Stimulated activated CD8-positive, alpha-beta memory T cell treated with anti-CD3 and anti-CD28 coated beads, Interleukin-7, amount 100 ng/mL, for 48 hours (primary cell): ENCODE data around the gene TRIM69.
"Not testable (repeated sequence)": the region's sequence is repeated elsewhere in the genome, so short reads cannot be mapped to it uniquely, and the experiment has no call there.

Experiments used
- DNase-seq, 2 donors: peaks; one replicate each; pipeline ENCODE4 v3.0.0-alpha.2; 2020; ENCODE audit warnings: low read depth in 1 of 2; ENCODE audit errors: extremely low read depth in 1 of 2

Gene TRIM69, protein sequence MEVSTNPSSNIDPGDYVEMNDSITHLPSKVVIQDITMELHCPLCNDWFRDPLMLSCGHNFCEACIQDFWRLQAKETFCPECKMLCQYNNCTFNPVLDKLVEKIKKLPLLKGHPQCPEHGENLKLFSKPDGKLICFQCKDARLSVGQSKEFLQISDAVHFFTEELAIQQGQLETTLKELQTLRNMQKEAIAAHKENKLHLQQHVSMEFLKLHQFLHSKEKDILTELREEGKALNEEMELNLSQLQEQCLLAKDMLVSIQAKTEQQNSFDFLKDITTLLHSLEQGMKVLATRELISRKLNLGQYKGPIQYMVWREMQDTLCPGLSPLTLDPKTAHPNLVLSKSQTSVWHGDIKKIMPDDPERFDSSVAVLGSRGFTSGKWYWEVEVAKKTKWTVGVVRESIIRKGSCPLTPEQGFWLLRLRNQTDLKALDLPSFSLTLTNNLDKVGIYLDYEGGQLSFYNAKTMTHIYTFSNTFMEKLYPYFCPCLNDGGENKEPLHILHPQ

GRCh38 chr15:44736181-44736765, at the start of gene TRIM69:
TSS of gene TRIM69 (plus strand) at chr15:44736528. CDS start at chr15:44736705, 177 bp downstream.
- no peak for DNase-seq

GRCh38 chr15:44689318-44689717, 47.0 kb upstream of the TRIM69 start:
- DNase-seq: not testable (repeated sequence)

- not testable (repeated sequence) for DNase-seq
Observed at GRCh38 chr15:44690245-44690644, 46.1 kb upstream of the TRIM69 start.

GRCh38 chr15:44692659-44693058, 43.7 kb upstream of the TRIM69 start:
- no peak for DNase-seq

- DNase-seq: no peak
Observed at GRCh38 chr15:44694416-44694815, 41.9 kb upstream of the TRIM69 start.

- DNase-seq: no peak
Observed at GRCh38 chr15:44695294-44695693, 41.0 kb upstream of the TRIM69 start.

- no peak for DNase-seq
Observed at GRCh38 chr15:44697014-44697413, 39.3 kb upstream of the TRIM69 start.

DNA sequence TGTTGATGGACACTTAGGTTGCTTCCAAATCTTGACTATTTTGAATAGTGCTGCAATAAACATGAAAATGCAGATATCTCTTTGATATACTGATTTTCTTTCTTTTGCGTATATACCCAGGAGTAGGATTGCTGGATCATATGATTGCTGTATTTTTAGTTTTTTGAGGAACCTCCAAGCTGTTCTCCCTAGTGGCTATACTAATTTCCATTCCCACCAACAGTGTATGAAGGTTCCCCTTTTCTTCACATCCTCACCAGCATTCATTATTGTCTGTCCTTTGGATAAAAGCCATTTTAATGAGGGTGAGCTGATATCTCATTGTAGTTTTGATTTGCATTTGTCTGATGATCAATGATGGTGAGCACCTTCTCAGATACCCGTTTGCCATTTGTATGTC, 37.7 kb upstream of the TRIM69 start:
- DNase-seq: no peak

GRCh38 chr15:44700676-44701075, 35.7 kb upstream of the TRIM69 start:
- DNase-seq: not testable (repeated sequence)

GRCh38 chr15:44705986-44706385, 30.3 kb upstream of the TRIM69 start:
- no peak for DNase-seq

DNA sequence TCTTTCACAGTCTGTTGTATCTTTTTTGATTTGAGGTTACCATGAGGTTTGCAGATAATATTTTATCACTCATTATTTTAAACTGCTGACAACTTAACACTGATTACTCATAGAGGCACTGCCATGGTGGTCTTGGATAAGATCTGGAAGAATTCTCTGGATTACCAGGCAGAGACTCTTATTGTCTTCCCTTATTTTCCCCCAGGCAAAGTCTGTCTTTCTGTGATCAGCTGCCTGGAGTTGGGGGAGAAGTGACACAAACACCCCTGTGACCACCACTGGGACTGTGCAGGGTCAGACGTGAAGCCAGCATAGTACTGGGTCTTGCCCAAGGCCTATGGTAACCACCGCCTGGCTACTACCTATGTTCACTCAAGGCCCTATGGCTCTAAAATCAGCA, 29.9 kb upstream of the TRIM69 start:
- no peak for DNase-seq

DNA sequence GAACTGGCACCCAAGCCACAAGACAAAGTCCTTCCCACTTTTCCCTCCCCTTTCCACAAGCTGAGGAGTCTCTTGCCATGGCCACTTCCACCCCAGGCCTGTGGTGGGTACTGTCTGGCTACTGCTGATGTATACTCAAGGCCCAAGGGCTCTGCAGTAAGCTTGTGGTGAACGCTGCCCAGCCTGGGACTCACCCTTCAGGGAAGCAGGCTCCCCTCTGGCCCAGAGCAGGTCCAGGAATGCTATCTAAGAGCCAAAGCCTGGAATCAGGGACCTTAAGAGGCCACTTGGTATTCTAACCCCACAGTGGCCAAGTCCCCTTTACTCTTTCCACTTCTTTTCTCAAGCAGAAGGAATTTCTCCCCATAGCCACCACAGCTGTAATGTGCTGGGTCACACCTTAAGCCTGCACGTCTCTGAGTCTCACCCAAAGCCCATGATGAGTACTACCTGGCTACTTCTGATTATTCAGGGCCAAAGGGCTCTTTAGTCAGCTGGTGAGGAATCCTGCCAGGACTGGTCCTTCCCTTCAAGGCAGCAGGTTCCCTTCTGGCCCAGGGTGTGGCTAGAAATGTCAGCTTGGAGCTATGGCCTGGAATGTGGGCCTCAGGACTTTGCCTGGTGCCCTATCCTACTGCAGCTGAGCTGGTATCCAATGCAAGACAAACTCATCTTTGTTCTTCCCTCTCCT, 29.2 kb upstream of the TRIM69 start:
- DNase-seq: no peak

GRCh38 chr15:44710236-44711095, 25.9 kb upstream of the TRIM69 start:
- DNase-seq: no peak

GRCh38 chr15:44711096-44711742, 25.1 kb upstream of the TRIM69 start, which contains the start of the genes B2M and PATL2:
TSS of gene B2M (plus strand) at chr15:44711517. CDS start at chr15:44711547, 30 bp downstream.
TSS of gene PATL2 (minus strand) at chr15:44711323. CDS start at chr15:44676490, 34,833 bp downstream.
- DNase-seq: peak; percentile 86

DNA sequence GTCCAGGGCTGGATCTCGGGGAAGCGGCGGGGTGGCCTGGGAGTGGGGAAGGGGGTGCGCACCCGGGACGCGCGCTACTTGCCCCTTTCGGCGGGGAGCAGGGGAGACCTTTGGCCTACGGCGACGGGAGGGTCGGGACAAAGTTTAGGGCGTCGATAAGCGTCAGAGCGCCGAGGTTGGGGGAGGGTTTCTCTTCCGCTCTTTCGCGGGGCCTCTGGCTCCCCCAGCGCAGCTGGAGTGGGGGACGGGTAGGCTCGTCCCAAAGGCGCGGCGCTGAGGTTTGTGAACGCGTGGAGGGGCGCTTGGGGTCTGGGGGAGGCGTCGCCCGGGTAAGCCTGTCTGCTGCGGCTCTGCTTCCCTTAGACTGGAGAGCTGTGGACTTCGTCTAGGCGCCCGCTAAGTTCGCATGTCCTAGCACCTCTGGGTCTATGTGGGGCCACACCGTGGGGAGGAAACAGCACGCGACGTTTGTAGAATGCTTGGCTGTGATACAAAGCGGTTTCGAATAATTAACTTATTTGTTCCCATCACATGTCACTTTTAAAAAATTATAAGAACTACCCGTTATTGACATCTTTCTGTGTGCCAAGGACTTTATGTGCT, 24.5 kb upstream of the TRIM69 start:
- DNase-seq: peak in 1 of 2 donors; percentile 24

DNA sequence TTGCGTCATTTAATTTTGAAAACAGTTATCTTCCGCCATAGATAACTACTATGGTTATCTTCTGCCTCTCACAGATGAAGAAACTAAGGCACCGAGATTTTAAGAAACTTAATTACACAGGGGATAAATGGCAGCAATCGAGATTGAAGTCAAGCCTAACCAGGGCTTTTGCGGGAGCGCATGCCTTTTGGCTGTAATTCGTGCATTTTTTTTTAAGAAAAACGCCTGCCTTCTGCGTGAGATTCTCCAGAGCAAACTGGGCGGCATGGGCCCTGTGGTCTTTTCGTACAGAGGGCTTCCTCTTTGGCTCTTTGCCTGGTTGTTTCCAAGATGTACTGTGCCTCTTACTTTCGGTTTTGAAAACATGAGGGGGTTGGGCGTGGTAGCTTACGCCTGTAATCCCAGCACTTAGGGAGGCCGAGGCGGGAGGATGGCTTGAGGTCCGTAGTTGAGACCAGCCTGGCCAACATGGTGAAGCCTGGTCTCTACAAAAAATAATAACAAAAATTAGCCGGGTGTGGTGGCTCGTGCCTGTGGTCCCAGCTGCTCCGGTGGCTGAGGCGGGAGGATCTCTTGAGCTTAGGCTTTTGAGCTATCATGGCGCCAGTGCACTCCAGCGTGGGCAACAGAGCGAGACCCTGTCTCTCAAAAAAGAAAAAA, 23.9 kb upstream of the TRIM69 start:
- DNase-seq: peak in 1 of 2 donors; percentile 39

- no peak for DNase-seq
Observed at GRCh38 chr15:44713006-44713966, 23.0 kb upstream of the TRIM69 start.
